Measurements from ENCODE around the gene MFAP2.
A peak's percentile ranks its signal among the peaks of the same experiment; 100 is the strongest.
"Not testable (repeated sequence)": the region's sequence is repeated elsewhere in the genome, so short reads cannot be mapped to it uniquely, and the experiment has no call there.

MFAP2 gene

GRCh38 chr1:16961297-16962133 is 18.9 kb downstream of the MFAP2 start:
- no peak for DNase-seq (ENCODE audit: low read depth)

- peak; percentile 53 for DNase-seq (ENCODE audit: low read depth)
Observed at GRCh38 chr1:16960560-16961296, 19.7 kb downstream of the MFAP2 start.

GRCh38 chr1:16958475-16958874 is 21.9 kb downstream of the MFAP2 start:
- no peak for DNase-seq (ENCODE audit: low read depth)

- no peak for DNase-seq (ENCODE audit: low read depth)
Observed at GRCh38 chr1:16957731-16958130, 22.7 kb downstream of the MFAP2 start.

GRCh38 chr1:16956775-16957174 is 23.6 kb downstream of the MFAP2 start:
- DNase-seq (ENCODE audit: low read depth): no peak

GRCh38 chr1:16955186-16955585 is 25.2 kb downstream of the MFAP2 start:
- DNase-seq (ENCODE audit: low read depth): no peak

GRCh38 chr1:16954579-16954978 is 25.8 kb downstream of the MFAP2 start:
- no peak for DNase-seq (ENCODE audit: low read depth)

GRCh38 chr1:16952376-16952775 is 28.0 kb downstream of the MFAP2 start:
- DNase-seq (ENCODE audit: low read depth): not testable (repeated sequence)

GRCh38 chr1:16949026-16949425 is 31.4 kb downstream of the MFAP2 start:
- not testable (repeated sequence) for DNase-seq (ENCODE audit: low read depth)

GRCh38 chr1:16948282-16948891 is 32.0 kb downstream of the MFAP2 start:
- not testable (repeated sequence) for DNase-seq (ENCODE audit: low read depth)

GRCh38 chr1:16946646-16947045 is 33.8 kb downstream of the MFAP2 start:
- DNase-seq (ENCODE audit: low read depth): no peak

- DNase-seq (ENCODE audit: low read depth): not testable (repeated sequence)
Observed at GRCh38 chr1:16946185-16946584, 34.2 kb downstream of the MFAP2 start.

- not testable (repeated sequence) for DNase-seq (ENCODE audit: low read depth)
Observed at GRCh38 chr1:16945512-16945911, 34.9 kb downstream of the MFAP2 start.

GRCh38 chr1:16944038-16944437 is 36.4 kb downstream of the MFAP2 start:
- no peak for DNase-seq (ENCODE audit: low read depth)

GRCh38 chr1:16939386-16940180 is 40.8 kb downstream of the MFAP2 start:
- not testable (repeated sequence) for DNase-seq (ENCODE audit: low read depth)

- DNase-seq (ENCODE audit: low read depth): no peak
Observed at GRCh38 chr1:16938351-16939321, 41.8 kb downstream of the MFAP2 start.

GRCh38 chr1:16936580-16936979 is 43.8 kb downstream of the MFAP2 start:
- not testable (repeated sequence) for DNase-seq (ENCODE audit: low read depth)

- DNase-seq (ENCODE audit: low read depth): not testable (repeated sequence)
Observed at GRCh38 chr1:16933945-16934344, 46.5 kb downstream of the MFAP2 start.

- not testable (repeated sequence) for DNase-seq (ENCODE audit: low read depth)
Observed at GRCh38 chr1:16931206-16931934, 49.0 kb downstream of the MFAP2 start.

Data from T-helper 22 cell (primary cell).